Peyer's patch (tissue), 4 donors: ENCODE results near the gene TPCN2.

ENCODE experiments used
- POLR2A ChIP-seq, 2 donors: fragments of 450-650 bp; IDR thresholded peaks; one replicate each; pipeline ENCODE4 v1.5.1; 2017; ENCODE audit warnings: antibody characterized with exemption in 2 of 2, mild to moderate bottlenecking in 2 of 2, moderate library complexity in 2 of 2
- TF ChIP-seq, protein P1 (sequence below), 6 experiments: fragments of 450-650 bp in 4 of 6; fragments of 200-600 bp in 2 of 6; sonication (generic) in 1 of 6; IDR thresholded peaks; one replicate each; pipeline ENCODE4 v1.5.1; 2017 to 2019; ENCODE audit warnings: antibody characterized with exemption in 6 of 6, mild to moderate bottlenecking in 3 of 6, moderate library complexity in 1 of 6

DNA sequence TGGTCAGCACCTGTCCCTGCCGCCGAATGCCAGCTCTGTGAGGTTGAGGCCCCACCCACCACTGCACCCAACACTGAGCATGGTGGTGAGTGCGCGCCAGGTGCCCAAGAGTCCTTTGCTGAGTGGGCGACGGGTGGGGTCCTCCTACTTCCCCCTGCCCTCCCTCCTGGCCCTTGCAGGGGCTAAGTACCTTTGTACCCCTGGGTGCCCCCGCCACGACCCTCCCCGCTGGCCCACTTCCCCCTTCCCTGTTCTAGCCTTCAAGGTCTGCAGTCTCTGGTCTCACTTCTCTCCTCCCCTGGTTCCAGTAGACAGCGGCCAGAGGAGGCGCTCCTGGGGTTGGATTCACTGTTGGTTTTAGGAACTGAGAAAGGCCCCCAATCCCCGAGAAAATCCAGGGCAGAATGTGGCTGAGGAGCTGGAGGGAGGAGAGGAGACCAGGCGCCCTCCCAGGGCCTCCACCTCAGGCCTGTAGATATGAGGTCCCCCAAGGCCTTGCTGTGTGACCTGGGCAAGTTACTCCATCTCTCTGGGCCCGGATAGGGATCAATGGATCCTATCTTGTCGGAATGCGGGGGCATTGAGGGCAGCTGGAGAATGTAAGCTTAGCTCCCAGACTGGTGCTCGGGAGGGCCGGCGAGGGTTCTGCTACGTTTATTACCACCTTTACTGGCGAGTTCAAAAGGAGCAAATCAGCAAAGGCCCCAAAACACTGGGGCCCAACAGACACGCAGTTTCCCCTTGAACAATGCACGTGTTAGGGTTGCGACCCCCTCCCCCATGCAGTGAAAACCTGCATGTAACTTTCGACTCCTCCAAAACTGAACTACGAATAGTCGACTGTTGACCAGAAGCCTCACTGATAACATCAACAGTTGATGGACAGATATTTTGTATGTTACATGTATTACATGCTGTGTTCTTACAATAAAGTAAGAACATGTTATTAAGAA, 75.1 kb downstream of the TPCN2 start:
- TF ChIP-seq, protein P1, sequence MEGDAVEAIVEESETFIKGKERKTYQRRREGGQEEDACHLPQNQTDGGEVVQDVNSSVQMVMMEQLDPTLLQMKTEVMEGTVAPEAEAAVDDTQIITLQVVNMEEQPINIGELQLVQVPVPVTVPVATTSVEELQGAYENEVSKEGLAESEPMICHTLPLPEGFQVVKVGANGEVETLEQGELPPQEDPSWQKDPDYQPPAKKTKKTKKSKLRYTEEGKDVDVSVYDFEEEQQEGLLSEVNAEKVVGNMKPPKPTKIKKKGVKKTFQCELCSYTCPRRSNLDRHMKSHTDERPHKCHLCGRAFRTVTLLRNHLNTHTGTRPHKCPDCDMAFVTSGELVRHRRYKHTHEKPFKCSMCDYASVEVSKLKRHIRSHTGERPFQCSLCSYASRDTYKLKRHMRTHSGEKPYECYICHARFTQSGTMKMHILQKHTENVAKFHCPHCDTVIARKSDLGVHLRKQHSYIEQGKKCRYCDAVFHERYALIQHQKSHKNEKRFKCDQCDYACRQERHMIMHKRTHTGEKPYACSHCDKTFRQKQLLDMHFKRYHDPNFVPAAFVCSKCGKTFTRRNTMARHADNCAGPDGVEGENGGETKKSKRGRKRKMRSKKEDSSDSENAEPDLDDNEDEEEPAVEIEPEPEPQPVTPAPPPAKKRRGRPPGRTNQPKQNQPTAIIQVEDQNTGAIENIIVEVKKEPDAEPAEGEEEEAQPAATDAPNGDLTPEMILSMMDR (IDR thresholded peaks at IDR 0.05), result no peak
- TF ChIP-seq POLR2A (IDR thresholded peaks at IDR 0.05), result no peak
